ENCODE results near the gene KCNQ1.
"Not testable (repeated sequence)": the region's sequence is repeated elsewhere in the genome, so short reads cannot be mapped to it uniquely, and the experiment has no call there.

Gene KCNQ1

DNA sequence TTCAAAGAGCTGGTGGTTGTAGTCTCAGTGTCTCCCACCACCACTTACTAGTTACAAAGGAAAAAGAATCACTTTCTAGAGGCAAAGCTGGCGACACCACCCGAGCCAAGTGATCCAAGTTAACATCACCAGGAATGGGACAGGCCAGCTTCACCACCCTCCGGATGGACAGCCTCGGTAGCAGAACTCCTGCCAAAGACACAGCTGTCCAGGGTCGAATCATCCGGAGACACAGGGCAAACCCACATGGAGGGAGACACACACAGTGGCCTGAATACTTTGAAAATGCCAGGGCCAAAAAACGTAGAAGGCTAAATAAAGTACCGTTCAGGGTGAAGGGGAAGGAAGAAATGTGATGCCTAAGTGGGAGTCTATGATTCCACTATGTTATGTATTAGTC is 33.1 kb downstream of the KCNQ1 start:
- no peak for DNase-seq

DNA sequence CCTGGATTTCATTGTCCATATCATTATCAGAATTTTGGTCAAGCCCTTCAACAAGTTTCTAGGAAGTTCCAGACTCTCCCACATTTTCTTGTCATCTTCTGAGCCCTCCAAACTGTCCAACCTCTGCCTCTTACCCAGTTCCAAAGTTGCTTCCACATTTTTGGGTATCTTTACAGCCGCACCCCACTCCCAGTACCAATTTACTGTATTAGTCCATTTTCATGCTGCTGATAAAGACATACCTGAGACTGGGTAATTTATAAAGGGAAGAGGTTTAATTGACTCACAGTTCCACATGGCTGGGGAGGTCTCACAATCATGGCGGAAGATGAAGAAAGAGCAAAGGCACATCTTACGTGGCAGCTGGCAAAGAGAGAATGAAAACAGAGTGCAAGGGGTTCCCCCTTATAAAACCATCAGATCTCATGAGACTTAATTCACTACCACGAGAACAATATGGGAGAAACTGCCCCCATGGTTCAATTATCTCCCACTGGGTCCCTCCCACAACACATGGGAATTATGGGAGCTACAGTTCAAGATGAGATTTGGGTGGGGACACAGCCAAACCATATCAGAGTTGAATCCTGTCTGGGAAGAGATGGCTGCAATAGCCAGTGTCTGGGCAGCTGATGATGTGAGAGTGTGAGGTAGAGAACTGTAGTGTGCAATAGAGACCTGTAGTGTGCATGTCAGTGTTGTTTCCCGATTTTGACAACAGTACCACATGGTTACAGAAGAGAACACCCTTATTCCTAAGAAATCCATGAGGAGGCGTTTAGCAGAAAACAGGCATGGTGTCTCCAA is 35.5 kb downstream of the KCNQ1 start:
- DNase-seq: not testable (repeated sequence)

GRCh38 chr11:2480874-2481220 is 36.0 kb downstream of the KCNQ1 start:
- DNase-seq: peak; percentile 5

- DNase-seq: no peak
Measured at GRCh38 chr11:2481253-2481652, 36.4 kb downstream of the KCNQ1 start.

- DNase-seq: no peak
Measured at GRCh38 chr11:2482204-2482603, 37.4 kb downstream of the KCNQ1 start.

DNA sequence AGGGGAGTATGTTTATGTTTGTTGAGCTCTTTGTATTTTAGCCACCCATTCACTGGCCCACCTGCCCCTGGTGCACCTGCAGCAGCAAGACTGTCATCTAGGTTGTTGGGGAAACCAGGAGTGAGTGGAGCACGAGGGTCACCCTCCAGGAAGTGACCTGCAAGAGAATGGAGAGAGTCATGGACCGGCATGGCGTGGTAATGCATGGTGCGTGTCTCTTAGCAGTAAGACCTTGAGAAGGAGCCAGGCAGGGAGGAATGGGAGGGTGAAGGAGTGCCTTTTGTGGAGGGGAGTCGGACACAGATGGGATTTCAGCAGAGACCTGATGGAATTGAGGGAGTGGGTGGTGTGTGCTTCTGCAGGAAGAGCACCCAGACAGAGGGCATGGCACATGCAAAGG is 37.9 kb downstream of the KCNQ1 start:
- no peak for DNase-seq

DNA sequence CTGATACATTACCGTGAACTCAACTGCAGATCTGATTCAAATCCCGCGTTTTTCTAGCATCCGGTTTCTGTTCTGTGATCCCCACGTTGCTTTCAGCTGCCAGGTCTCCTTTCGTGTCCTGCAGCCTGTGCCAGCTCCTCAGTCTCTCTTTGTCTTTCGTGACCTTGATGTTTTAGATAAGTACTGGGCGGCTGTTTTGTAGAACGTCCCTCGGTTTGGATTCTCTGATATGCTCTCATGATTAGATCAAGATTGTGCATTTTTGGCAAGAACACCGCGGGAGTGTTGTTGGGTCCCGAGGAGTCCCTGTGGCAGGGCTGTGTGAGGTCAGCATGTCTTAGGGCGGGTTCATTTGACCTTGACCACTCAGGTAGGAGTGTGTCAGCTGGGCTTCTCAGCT is 38.6 kb downstream of the KCNQ1 start:
- no peak for DNase-seq

GRCh38 chr11:2484576-2485125 is 39.8 kb downstream of the KCNQ1 start:
- DNase-seq: no peak

DNA sequence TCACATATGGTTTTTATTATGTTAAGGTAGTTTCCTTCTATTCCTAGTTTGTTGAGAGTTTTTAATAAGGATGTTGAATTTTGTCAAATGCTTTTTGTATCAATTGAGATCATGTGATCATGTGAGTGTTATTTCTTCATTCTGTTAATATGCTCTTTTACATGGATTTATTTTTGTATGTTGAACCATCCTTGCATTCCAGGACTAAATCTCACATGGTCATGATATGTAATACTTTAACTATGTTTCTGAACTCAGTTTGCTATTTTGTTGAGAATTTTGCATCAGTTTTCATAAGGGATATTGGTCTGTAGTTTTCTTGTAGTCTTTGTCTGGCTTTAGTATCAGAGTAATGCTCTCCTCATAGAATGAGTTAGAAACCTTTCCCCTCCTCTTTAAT is 43.2 kb downstream of the KCNQ1 start:
- DNase-seq: no peak

DNA sequence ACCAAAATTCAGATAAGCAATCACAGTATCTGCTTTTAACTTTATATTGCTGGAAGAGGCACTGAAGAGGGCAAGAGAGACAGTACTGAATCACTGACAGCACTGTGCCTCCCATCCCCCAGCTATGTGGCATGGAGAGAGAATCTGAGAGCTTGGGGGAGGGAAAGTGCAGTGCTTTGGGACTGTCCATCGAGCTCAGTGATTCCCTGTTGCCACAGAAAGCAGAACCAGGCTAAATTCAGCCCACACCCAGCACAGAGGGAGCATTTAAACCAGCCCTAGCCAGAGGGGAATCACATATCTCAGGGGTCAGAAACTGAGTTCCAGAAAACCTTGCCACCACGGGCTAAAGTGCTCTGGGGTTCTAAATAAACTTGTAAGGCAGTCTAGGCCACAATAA is 44.3 kb downstream of the KCNQ1 start:
- DNase-seq: no peak

- DNase-seq: not testable (repeated sequence)
Measured at GRCh38 chr11:2497951-2498350, 53.1 kb downstream of the KCNQ1 start.

DNA sequence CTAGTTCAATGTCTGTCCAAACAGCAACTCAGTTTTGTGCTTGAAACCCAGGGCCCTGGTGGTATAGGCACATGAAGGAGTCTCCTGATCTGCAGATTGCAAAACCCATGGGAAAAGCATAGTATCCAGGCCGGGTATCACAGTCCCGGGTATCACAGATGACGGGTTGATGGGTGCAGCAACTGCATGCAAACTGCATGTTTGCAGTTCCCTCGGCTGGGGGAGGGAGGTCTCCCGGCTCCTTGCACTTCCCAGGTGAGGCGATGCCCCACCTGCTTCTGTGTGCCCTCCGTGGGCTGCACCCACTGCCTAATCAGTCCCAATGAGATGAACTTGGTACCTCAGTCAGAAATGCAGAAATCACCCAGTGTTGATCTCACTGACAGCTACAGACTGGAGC is 53.9 kb downstream of the KCNQ1 start:
- no peak for DNase-seq

- DNase-seq: no peak
Measured at GRCh38 chr11:2507212-2507901, 62.5 kb downstream of the KCNQ1 start.

DNA sequence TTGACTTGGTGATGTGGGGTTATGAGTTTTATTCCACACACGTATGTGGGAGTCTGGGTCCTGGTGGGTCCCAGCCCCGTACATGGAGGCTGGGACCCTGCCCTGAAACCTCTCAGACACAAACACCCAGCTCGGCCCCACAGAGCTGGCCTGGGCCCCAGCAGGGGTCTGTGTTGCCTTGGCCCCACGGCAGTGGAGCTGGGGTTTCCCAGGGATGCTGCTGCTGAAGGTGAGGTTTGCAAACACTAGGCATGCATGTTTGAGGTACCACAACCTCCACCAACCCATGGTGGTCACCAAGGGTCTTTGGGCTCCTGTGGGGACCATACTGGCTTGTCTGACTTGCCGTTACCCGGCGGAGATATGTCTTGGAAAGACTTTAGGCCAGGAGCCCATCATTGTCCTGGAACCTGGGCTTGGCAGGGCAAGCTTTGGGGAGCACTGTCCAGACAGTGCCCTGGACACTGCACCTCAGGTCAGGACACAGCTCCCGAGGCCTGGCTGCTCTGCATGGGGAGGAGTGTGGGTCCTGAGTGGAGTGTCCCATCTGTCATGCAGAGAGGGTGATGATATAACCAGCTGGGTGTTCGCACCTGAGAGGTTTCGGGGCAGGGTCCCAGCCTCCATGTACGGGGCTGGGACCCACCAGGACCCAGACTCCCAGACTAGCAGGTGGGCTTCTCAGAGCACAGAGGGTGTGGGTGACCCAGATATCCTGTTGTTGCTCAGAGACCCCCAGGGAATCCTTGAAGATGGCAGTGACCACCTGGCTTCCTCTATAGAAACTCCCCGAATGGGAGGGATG is 63.3 kb downstream of the KCNQ1 start:
- DNase-seq: no peak

GRCh38 chr11:2508793-2509192 is 64.0 kb downstream of the KCNQ1 start:
- DNase-seq: no peak

DNA sequence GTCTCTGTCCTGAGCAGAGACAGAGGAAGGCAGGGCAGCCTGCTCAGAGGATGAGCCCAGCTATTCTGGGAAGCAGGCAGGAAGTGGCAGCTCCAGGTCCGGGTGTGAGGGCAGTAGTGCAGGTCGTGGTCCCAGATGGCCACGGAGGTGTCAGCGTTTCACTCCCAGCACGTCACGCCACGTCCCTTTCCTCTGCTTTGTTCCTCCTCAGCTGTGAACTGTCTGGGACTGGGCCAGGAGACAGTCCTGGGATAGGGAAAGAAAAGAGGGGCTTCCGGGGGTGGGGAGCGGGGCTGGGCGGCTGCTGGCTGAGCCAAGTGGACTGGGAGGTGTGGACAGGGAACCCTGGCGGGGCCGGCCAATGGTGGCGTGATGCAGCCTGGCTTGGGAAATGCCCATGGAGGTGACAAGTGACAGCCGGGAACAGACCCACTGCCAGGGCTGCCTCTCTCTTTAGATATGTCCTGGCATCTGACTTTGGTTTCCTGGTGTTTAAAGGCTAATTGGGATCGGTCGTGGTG is 64.7 kb downstream of the KCNQ1 start:
- no peak for DNase-seq

DNA sequence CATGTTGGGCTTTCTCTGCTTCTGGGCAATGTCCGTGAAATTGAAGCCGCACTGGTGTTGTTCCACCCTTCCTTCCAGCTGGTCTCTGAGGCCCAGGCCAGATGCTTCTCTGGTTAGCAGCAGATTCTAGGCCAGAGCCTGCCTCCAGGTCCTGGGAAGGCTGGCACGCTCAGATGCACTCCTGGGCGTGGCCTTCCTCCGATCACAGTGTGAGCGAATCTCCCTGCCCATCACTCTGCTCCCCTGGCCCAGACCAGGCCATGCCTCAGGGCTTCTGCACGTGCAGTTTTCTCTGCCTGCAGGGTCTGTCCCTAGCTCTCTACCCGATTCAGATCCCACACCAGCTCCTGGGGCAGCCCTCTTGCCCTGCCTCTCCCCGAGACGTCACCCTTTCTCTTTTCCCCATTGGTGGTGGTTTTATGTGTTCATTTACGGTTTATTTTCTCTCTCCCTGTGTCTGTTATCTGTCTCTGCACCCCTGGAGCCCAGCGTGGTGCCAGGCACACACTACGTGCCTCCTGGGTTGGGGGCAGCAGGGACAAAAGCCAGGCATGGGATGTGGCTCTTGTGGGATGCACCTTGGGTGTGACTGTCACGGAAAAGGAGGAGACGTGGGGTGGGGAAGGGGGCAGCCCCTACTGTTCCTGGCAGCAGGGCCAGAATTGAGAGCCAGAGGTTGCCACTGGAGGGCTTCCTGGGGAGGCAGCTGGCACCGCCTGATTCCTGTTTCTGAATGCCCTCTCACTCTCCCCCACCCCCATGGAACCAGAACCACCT is 66.0 kb downstream of the KCNQ1 start:
- no peak for DNase-seq

DNA sequence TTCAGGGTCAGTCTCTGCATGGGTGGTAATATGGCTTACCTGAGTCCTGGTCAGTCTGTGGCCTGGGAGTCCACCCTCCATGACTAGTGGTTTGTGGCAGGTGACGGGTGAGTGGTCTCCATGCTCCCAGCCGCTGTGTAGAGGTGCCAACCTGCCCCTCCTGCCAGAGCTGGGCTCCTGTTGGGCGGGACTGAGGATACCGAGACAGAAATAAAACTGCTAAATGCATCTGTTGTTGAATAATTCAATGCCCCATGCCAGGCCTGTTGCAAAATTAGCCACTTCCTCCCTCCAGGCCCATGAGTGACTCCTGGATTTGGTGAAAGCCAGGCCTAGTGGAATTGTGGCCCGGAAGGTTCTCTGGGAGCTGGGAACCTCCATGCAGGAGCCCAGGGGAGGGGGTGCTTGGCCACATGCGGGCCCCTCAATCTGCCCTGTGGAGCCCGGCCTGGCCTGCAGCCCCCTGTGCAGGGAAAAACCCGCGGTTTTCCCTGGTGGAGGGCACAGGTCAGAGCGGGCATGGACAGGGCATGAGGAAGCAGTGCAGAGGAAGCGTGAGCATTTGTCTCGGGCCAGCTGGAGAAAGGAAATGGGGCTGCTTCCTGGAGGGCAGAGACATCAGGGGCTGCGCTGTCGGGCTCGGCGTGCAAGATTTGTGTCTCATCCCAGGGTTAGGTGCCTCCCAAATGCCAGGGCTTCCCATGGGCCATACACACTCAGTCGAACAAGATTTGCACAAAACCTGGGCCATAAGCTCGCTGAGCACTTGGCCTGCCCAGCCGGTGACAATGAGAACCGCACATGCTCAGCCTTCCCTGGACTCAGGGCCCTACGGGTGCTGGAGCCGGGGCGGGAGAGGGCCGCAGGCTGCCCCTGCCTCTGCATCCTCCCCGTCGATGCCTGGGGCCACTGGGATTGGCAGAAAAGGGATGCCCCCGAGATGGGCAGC is 66.9 kb downstream of the KCNQ1 start:
- DNase-seq: no peak

DNA sequence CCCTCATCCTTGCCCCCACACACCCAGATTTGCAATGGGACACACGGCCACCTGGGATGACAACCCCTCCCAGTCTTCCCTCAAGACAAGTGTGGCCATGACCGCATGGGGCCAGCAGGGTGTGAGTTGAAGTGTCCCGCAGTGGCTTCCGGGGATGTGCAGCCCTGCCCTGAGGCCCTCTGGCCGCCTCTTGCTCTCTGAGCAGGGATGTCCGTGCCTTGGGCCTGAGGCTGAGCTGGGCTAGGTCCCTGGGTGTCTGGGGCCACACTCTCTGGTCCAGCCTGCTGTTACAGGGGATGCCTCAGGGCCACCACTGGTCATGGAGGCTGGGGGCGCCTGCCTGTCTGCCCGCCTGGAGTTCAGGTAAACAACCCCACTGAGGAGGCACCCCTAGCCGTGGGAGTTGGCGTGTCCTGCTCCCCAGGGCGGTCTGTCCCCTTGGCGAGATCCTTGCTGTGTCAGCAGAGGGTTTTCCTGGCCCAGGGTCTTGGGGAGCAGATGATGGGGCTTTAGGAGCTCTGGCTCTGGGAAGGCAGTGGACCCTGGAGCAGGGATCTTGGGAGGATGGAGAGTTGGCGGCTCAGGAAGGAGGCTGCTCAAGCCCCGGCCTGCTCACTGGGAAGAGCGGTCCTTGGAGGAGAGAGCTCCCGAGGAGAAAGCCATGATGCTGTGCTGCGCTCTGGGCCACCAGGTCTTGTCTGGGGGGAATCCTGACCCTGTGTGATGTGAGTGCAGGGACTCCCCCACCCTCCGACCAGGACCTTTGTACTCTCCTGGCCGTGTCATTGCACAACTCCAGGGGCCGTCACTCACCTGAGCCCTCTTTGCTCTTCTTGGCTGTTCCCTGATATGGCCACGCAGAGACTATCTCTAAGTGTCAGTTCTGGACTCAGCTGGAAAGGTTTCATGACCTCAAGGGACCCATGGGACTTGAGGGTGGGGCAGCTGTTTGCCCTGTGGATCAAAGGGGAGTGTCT is 67.9 kb downstream of the KCNQ1 start:
- DNase-seq: no peak

DNA sequence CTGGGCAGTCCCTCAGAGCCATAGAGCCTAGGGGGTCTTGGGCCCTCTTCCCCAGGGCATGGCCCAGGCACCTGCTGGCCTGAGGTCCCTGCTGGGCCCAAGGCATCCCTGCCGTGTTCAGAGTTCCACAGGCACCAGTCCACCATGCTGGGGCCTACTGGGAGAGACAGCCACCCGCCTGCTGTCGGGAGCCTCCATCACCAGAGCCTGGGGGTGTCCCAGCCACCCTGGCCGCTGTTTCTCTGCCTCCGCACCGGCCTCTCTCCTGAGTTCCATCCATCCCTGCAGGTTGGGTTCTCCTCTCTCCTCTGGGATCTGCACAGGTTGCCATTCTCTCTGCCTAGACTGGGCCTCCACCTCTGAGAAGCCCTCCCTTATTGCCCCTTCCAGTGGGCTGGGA is 68.6 kb downstream of the KCNQ1 start:
- no peak for DNase-seq
